Hematopoietic multipotent progenitor cell treated with erythropoietin and hydrocortisone succinate and interleukin-3 and kit ligand, for 6 days (in vitro differentiated cells): ENCODE results near the gene BIRC7.

Experiments used
- DNase-seq: peaks from one replicate; pipeline ENCODE4 v3.0.0-alpha.2; 2015

The BIRC7 gene

GRCh38 chr20:63268671-63269439 is 33.1 kb downstream of the BIRC7 start:
- no peak for DNase-seq

GRCh38 chr20:63269724-63270123 is 34.0 kb downstream of the BIRC7 start:
- no peak for DNase-seq

- DNase-seq, result no peak
Measured at GRCh38 chr20:63270606-63271325, 35.1 kb downstream of the BIRC7 start.

- DNase-seq, result peak; percentile 94
Measured at GRCh38 chr20:63272105-63273058, 36.7 kb downstream of the BIRC7 start, which contains the start of gene ARFGAP1. Gene ARFGAP1 (plus strand): TSS chr20:63272813. CDS start chr20:63275581, 2,768 bp downstream.

- no peak for DNase-seq
Measured at GRCh38 chr20:63273059-63273579, 37.4 kb downstream of the BIRC7 start.

GRCh38 chr20:63273635-63274380 is 38.1 kb downstream of the BIRC7 start:
- no peak for DNase-seq

- peak; percentile 48 for DNase-seq
Measured at GRCh38 chr20:63274381-63275228, 38.9 kb downstream of the BIRC7 start.

- DNase-seq, result no peak
Measured at GRCh38 chr20:63275825-63276224, 40.1 kb downstream of the BIRC7 start.

GRCh38 chr20:63276956-63277355 is 41.3 kb downstream of the BIRC7 start:
- DNase-seq, result no peak

GRCh38 chr20:63277466-63278272 is 42.0 kb downstream of the BIRC7 start:
- no peak for DNase-seq

- DNase-seq, result no peak
Measured at GRCh38 chr20:63278661-63279060, 43.0 kb downstream of the BIRC7 start.

- no peak for DNase-seq
Measured at GRCh38 chr20:63279931-63280330, 44.2 kb downstream of the BIRC7 start.

GRCh38 chr20:63280371-63280770 is 44.7 kb downstream of the BIRC7 start:
- no peak for DNase-seq

- peak; percentile 41 for DNase-seq
Measured at GRCh38 chr20:63280929-63281545, 45.3 kb downstream of the BIRC7 start.

- no peak for DNase-seq
Measured at GRCh38 chr20:63281742-63282665, 46.3 kb downstream of the BIRC7 start.

GRCh38 chr20:63282946-63283345 is 47.2 kb downstream of the BIRC7 start:
- DNase-seq, result no peak

- no peak for DNase-seq
Measured at GRCh38 chr20:63283397-63284082, 47.8 kb downstream of the BIRC7 start.

GRCh38 chr20:63284083-63284440 is 48.4 kb downstream of the BIRC7 start:
- DNase-seq, result no peak
